IMR-90 (cell line): ENCODE data around the gene EPC1. TPM values are rescaled to one million over a fixed set of nuclear protein-coding genes. Genes with fewer than 3 reads are reported as not detected.

Experiments
- ATAC-seq: fragments of 200-7000 bp; cut with Tn5 transposase; 2 replicates; pipeline ENCODE4 v1.9.1; 2020; ENCODE audit warnings: low read depth, mild to moderate bottlenecking, moderate library complexity
- BruUV-seq: library from RNA; stranded (reverse); fragments of 400-500 nt; replicated peaks from 2 replicates; lab custom pipeline; 2021; lab: Mats Ljungman, UMichigan
- CTCF ChIA-PET: fragments of 300-600 bp; formaldehyde crosslinking; extraction: SDS; loops from one replicate; lab custom pipeline; 2021; ENCODE audit warnings: antibody characterized with exemption; lab: Yijun Ruan, JAX
- POLR2A ChIA-PET: fragments of 300-600 bp; sonication (Branson Sonifier 250); formaldehyde crosslinking; loops from one replicate; lab custom pipeline; 2022; ENCODE audit warnings: antibody characterized with exemption; ENCODE audit not compliant: unreplicated experiment; lab: Charles Lee
- DNase-seq: peaks from one replicate; pipeline ENCODE4 v3.0.0; 2013
- H2AFZ ChIP-seq: replicated peaks from 2 replicates; pipeline ENCODE3; 2013; ENCODE audit warnings: low read length, mild to moderate bottlenecking; ENCODE audit not compliant: poor library complexity
- H2AK5ac ChIP-seq: 2 replicates; pipeline ENCODE4 v1.6.1; 2013; ENCODE audit warnings: low read depth, low read length, inconsistent platforms
- H2AK9ac ChIP-seq: replicated peaks from 2 replicates; pipeline ENCODE3; 2013; ENCODE audit warnings: mild to moderate bottlenecking, low read depth, low read length, moderate library complexity; ENCODE audit not compliant: poor library complexity
- H2BK120ac ChIP-seq: 2 replicates; pipeline ENCODE4 v1.6.1; 2013; ENCODE audit warnings: low read depth, low read length, inconsistent platforms
- H2BK15ac ChIP-seq: 3 replicates; pipeline ENCODE4 v1.6.1; 2013; ENCODE audit warnings: low read depth, low read length, inconsistent platforms
- H2BK20ac ChIP-seq: 2 replicates; pipeline ENCODE4 v1.6.1; 2013; ENCODE audit warnings: low read depth, mild to moderate bottlenecking, inconsistent platforms, low read length, moderate library complexity
- H2BK5ac ChIP-seq: 2 replicates; pipeline ENCODE4 v1.6.1; 2013; ENCODE audit warnings: mild to moderate bottlenecking, low read depth, low read length, inconsistent platforms; ENCODE audit not compliant: poor library complexity, severe bottlenecking
- H3K14ac ChIP-seq: replicated peaks from 2 replicates; pipeline ENCODE4 v1.6.1; 2013; ENCODE audit warnings: low read depth, low read length, inconsistent platforms
- H3K18ac ChIP-seq: 2 replicates; pipeline ENCODE4 v1.6.1; 2013; ENCODE audit warnings: low read depth, low read length, control low read depth
- H3K23ac ChIP-seq: 2 replicates; pipeline ENCODE4 v1.6.1; 2013; ENCODE audit warnings: low read depth, low read length, inconsistent platforms
- H3K27ac ChIP-seq: 2 replicates; pipeline ENCODE4 v1.5.1; 2013; ENCODE audit warnings: mild to moderate bottlenecking, control low read depth, low read length; ENCODE audit not compliant: insufficient read depth
- H3K27me3 ChIP-seq: 2 replicates; pipeline ENCODE4 v1.6.1; 2013; ENCODE audit warnings: low read length; ENCODE audit not compliant: control insufficient read depth, insufficient read depth
- H3K36me3 ChIP-seq: 2 replicates; pipeline ENCODE4 v1.6.1; 2013; ENCODE audit warnings: low read length, mixed read lengths; ENCODE audit not compliant: control insufficient read depth, insufficient read depth
- H3K4ac ChIP-seq: 2 replicates; pipeline ENCODE4 v1.6.1; 2013; ENCODE audit warnings: low read depth, low read length, inconsistent platforms
- H3K4me1 ChIP-seq: 2 replicates; pipeline ENCODE4 v1.6.1; 2013; ENCODE audit warnings: low read length, mixed read lengths; ENCODE audit not compliant: control insufficient read depth, insufficient read depth
- H3K4me2 ChIP-seq: 2 replicates; pipeline ENCODE4 v1.6.1; 2013; ENCODE audit warnings: low read depth, mild to moderate bottlenecking, control low read depth, low read length, moderate library complexity
- H3K4me3 ChIP-seq: 2 replicates; pipeline ENCODE4 v1.5.1; 2013; ENCODE audit warnings: low read depth, mild to moderate bottlenecking, control low read depth, low read length, moderate library complexity; ENCODE audit not compliant: insufficient read depth
- H3K56ac ChIP-seq: 2 replicates; pipeline ENCODE4 v1.6.1; 2013; ENCODE audit warnings: low read length, inconsistent platforms; ENCODE audit not compliant: insufficient read depth; ENCODE audit errors: extremely low read depth
- H3K79me1 ChIP-seq, 2 experiments: 2 replicates each; pipeline ENCODE4 v1.6.1; 2013; ENCODE audit warnings: low read length in 2 of 2, inconsistent platforms in 1 of 2, low read depth in 1 of 2
- H3K9ac ChIP-seq: 2 replicates; pipeline ENCODE4 v1.6.1; 2013; ENCODE audit warnings: low read depth, low read length, control low read depth
- H3K9me1 ChIP-seq: 2 replicates; pipeline ENCODE4 v1.6.1; 2013; ENCODE audit warnings: low read length, inconsistent platforms; ENCODE audit not compliant: insufficient read depth
- H3K9me3 ChIP-seq: 2 replicates; pipeline ENCODE4 v1.6.1; 2013; ENCODE audit warnings: low read length; ENCODE audit not compliant: control insufficient read depth, insufficient read depth
- H4K20me1 ChIP-seq: 2 replicates; pipeline ENCODE4 v1.6.1; 2013; ENCODE audit warnings: low read length, inconsistent platforms; ENCODE audit not compliant: insufficient read depth
- H4K5ac ChIP-seq: 2 replicates; pipeline ENCODE4 v1.6.1; 2013; ENCODE audit warnings: mild to moderate bottlenecking, low read depth, low read length, control low read depth
- H4K8ac ChIP-seq, 2 experiments: 2 replicates each; pipeline ENCODE4 v1.6.1; 2013; ENCODE audit warnings: low read depth in 2 of 2, low read length in 2 of 2, control low read depth in 1 of 2, inconsistent platforms in 1 of 2
- H4K91ac ChIP-seq: 2 replicates; pipeline ENCODE4 v1.6.1; 2013; ENCODE audit warnings: low read depth, low read length, inconsistent platforms; ENCODE audit not compliant: insufficient read depth
- BHLHE40 ChIP-seq: fragments of 150-350 bp; IDR thresholded peaks from 2 replicates; pipeline ENCODE4 v1.6.1; 2016; ENCODE audit warnings: mild to moderate bottlenecking, low read depth, low read length
- CEBPB ChIP-seq: IDR thresholded peaks from 2 replicates; pipeline ENCODE4 v1.6.1; 2012; ENCODE audit warnings: low read depth, low read length, improper control_type of control experiment
- CHD1 ChIP-seq: IDR thresholded peaks from 2 replicates; pipeline ENCODE4 v1.6.1; 2012; ENCODE audit warnings: low read depth, low read length, improper control_type of control experiment
- FOS ChIP-seq: fragments of 150-350 bp; IDR thresholded peaks from 2 replicates; pipeline ENCODE4 v1.6.1; 2016; ENCODE audit warnings: low read depth, low read length
- MAFK ChIP-seq: IDR thresholded peaks from 2 replicates; pipeline ENCODE4 v1.6.1; 2012; ENCODE audit warnings: low read depth, low read length, improper control_type of control experiment
- MAZ ChIP-seq: IDR thresholded peaks from 2 replicates; pipeline ENCODE4 v1.6.1; 2012; ENCODE audit warnings: low read depth, mild to moderate bottlenecking, low read length, improper control_type of control experiment, moderate library complexity, borderline replicate concordance
- MXI1 ChIP-seq: IDR thresholded peaks from 2 replicates; pipeline ENCODE4 v1.6.1; 2012; ENCODE audit warnings: low read depth, mild to moderate bottlenecking, low read length, moderate library complexity, borderline replicate concordance
- NFE2L2 ChIP-seq: fragments of 150-350 bp; IDR thresholded peaks from 2 replicates; pipeline ENCODE4 v1.6.1; 2016; ENCODE audit warnings: low read depth, mild to moderate bottlenecking, low read length
- POLR2A ChIP-seq: IDR thresholded peaks from 2 replicates; pipeline ENCODE4 v1.6.1; 2012; ENCODE audit warnings: mild to moderate bottlenecking, low read depth, low read length
- RAD21 ChIP-seq: IDR thresholded peaks from 2 replicates; pipeline ENCODE4 v1.6.1; 2012; ENCODE audit warnings: low read length, improper control_type of control experiment
- RCOR1 ChIP-seq: IDR thresholded peaks from 2 replicates; pipeline ENCODE4 v1.6.1; 2012; ENCODE audit warnings: mild to moderate bottlenecking, low read length, improper control_type of control experiment; ENCODE audit not compliant: insufficient replicate concordance
- RFX5 ChIP-seq: IDR thresholded peaks from 2 replicates; pipeline ENCODE4 v1.8.0; 2012; ENCODE audit warnings: low read depth, mild to moderate bottlenecking, low read length, moderate library complexity
- SMC3 ChIP-seq: fragments of 150-350 bp; IDR thresholded peaks from 2 replicates; pipeline ENCODE4 v1.6.1; 2016; ENCODE audit warnings: low read depth, mild to moderate bottlenecking, antibody characterized with exemption, low read length, moderate library complexity
- WGBS, 2 experiments: methylation state at CpG; one replicate each; pipeline versions ENCODE4 v1.1.5 to v1.1.7; 2013; ENCODE audit warnings: missing lambda C conversion rate in 2 of 2; ENCODE audit not compliant: insufficient read length in 1 of 2; ENCODE audit errors: extremely low coverage in 2 of 2; 5-methylcytosine and 5-hydroxymethylcytosine counted together
- dilution Hi-C: fragments of 300-500 bp; cut with HindIII; formaldehyde crosslinking; loops from one replicate; pipeline ENCODE4 v1.14.3; 2018; ENCODE audit warnings: low sequenced_read_pairs; ENCODE audit not compliant: unreplicated experiment
- in situ Hi-C: fragments of 300-500 bp; cut with MboI; formaldehyde crosslinking; loops from 3 replicates; pipeline ENCODE4 v1.14.3; 2019; ENCODE audit warnings: low sequenced_read_pairs, inconsistent platforms, mixed read lengths
- intact Hi-C: fragments of 100-400 bp; cut with micrococcal nuclease; formaldehyde crosslinking; loops from 2 replicates; pipeline ENCODE4 v1.10.0; 2022
- polyA plus RNA-seq, 3 experiments: library from polyadenylated mRNA; depleted of rRNA; stranded (reverse); fragments of >200 nt; gene quantifications; 2 replicates each; pipeline ENCODE4 v1.2.3, GENCODE V29; 2012; ENCODE audit warnings: low replicate concordance in 1 of 3
- total RNA-seq: library from RNA; depleted of rRNA; stranded (reverse); fragments of >200 nt; gene quantifications from 2 replicates; pipeline ENCODE4 v1.2.3, GENCODE V29; 2012
- TF ChIP-seq, protein P1 (sequence below): conservative IDR thresholded peaks from 2 replicates; pipeline ENCODE4 v1.5.1; 2012; ENCODE audit warnings: mild to moderate bottlenecking, low read depth, low read length, improper control_type of control experiment
- TF ChIP-seq, protein P2 (sequence below): fragments of 150-350 bp; IDR thresholded peaks from 2 replicates; pipeline ENCODE4 v1.6.1; 2017; ENCODE audit warnings: mild to moderate bottlenecking, antibody characterized with exemption, low read length, low read depth
- TF ChIP-seq, protein P3 (sequence below): fragments of 150-350 bp; IDR thresholded peaks from 2 replicates; pipeline ENCODE4 v1.6.1; 2016; ENCODE audit warnings: low read depth, mild to moderate bottlenecking, low read length, moderate library complexity, borderline replicate concordance

Gene EPC1
- total and polyA plus RNA-seq, 2 of the 4 experiments (the other 2 are of a cell fraction), result 21.9 to 23.5 TPM

DNA sequence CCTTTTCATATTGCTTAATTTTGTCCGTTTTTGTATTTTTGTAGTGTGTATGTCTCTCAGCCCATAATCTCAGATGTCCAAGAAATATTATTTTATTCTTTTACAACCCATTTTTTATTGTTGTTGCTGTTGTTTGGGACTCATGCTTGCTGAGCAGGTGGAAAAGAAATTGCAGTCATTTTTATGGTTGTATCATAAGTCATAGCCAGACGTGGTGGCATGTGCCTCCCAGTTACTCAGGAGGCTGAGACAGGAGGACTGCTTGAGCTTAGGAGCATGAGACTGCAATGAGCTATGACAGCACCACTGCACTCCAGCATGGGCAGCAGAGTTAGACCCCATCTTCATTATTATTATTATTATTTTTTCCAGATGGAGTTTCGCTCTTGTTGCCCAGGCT, 117.8 kb downstream of the EPC1 start:
- no peak for TF ChIP-seq SMC3
- TF ChIP-seq, protein P1, sequence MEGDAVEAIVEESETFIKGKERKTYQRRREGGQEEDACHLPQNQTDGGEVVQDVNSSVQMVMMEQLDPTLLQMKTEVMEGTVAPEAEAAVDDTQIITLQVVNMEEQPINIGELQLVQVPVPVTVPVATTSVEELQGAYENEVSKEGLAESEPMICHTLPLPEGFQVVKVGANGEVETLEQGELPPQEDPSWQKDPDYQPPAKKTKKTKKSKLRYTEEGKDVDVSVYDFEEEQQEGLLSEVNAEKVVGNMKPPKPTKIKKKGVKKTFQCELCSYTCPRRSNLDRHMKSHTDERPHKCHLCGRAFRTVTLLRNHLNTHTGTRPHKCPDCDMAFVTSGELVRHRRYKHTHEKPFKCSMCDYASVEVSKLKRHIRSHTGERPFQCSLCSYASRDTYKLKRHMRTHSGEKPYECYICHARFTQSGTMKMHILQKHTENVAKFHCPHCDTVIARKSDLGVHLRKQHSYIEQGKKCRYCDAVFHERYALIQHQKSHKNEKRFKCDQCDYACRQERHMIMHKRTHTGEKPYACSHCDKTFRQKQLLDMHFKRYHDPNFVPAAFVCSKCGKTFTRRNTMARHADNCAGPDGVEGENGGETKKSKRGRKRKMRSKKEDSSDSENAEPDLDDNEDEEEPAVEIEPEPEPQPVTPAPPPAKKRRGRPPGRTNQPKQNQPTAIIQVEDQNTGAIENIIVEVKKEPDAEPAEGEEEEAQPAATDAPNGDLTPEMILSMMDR, result no peak
- TF ChIP-seq POLR2A, result no peak
- TF ChIP-seq CEBPB, result no peak
- no peak for TF ChIP-seq NFE2L2
- no peak for TF ChIP-seq MAFK
- no peak for TF ChIP-seq MXI1
- TF ChIP-seq, protein P2, sequence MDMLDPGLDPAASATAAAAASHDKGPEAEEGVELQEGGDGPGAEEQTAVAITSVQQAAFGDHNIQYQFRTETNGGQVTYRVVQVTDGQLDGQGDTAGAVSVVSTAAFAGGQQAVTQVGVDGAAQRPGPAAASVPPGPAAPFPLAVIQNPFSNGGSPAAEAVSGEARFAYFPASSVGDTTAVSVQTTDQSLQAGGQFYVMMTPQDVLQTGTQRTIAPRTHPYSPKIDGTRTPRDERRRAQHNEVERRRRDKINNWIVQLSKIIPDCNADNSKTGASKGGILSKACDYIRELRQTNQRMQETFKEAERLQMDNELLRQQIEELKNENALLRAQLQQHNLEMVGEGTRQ, result no peak
- TF ChIP-seq RCOR1, result no peak
- no peak for TF ChIP-seq CHD1
- TF ChIP-seq BHLHE40, result no peak
- TF ChIP-seq, protein P3, sequence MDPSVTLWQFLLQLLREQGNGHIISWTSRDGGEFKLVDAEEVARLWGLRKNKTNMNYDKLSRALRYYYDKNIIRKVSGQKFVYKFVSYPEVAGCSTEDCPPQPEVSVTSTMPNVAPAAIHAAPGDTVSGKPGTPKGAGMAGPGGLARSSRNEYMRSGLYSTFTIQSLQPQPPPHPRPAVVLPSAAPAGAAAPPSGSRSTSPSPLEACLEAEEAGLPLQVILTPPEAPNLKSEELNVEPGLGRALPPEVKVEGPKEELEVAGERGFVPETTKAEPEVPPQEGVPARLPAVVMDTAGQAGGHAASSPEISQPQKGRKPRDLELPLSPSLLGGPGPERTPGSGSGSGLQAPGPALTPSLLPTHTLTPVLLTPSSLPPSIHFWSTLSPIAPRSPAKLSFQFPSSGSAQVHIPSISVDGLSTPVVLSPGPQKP, result no peak
- TF ChIP-seq FOS, result no peak
- TF ChIP-seq MAZ, result no peak
- no peak for TF ChIP-seq RAD21
- TF ChIP-seq RFX5, result no peak

More for the DNA sequence above, 117.8 kb downstream of the EPC1 start:
- H3K36me3 ChIP-seq, result no peaks in the 10 kb centered on the region
- H3K56ac ChIP-seq, result no peak overlapping the region
- no peak overlapping the region for H2BK20ac ChIP-seq
- POLR2A ChIA-PET, result no interaction called here
- H3K4me1 ChIP-seq, result no peaks in the 10 kb centered on the region
- no peak overlapping the region for H3K9ac ChIP-seq
- no peaks in the 10 kb centered on the region for H4K20me1 ChIP-seq
- H3K79me1 ChIP-seq, result no peaks in the 10 kb centered on the region
- no peak overlapping the region for H4K91ac ChIP-seq
- no TSS peak for BruUV-seq
- no CpG with 5 or more reads among the region's 3 CpGs for WGBS, 2 experiments
- no peak overlapping the region for H3K14ac ChIP-seq
- H3K4me3 ChIP-seq, result no peak overlapping the region
- H2BK15ac ChIP-seq, result no peak overlapping the region
- no peak for DNase-seq
- CTCF ChIA-PET, result no interaction called here
- H3K9me3 ChIP-seq, result no peaks in the 10 kb centered on the region
- H4K5ac ChIP-seq, result no peak overlapping the region
- no peak for ATAC-seq
- no peak overlapping the region for H2AK5ac ChIP-seq
- H2AK9ac ChIP-seq, result no peak overlapping the region
- H3K4ac ChIP-seq, result no peak overlapping the region
- in situ Hi-C loops (no loop called here), intact Hi-C loops (no loop called here), dilution Hi-C loops (no loop called here)
- H3K4me2 ChIP-seq, result no peak overlapping the region
- H3K18ac ChIP-seq, result no peak overlapping the region
- H3K27me3 ChIP-seq, result no peaks in the 10 kb centered on the region
- H2AFZ ChIP-seq, result no peak overlapping the region
- H2BK120ac ChIP-seq, result no peak overlapping the region
- no peak overlapping the region for H3K27ac ChIP-seq
- H2BK5ac ChIP-seq, result no peak overlapping the region
- no peak overlapping the region for H4K8ac ChIP-seq
- no peak overlapping the region for H3K23ac ChIP-seq
- H3K9me1 ChIP-seq, result no peaks in the 10 kb centered on the region
